RPMI7951 (cell line): ENCODE results near the gene FUT9. TPM values are rescaled to one million over a fixed set of nuclear protein-coding genes. Genes with fewer than 3 reads are reported as not detected.

Experiments used
- DNase-seq: peaks from one replicate; pipeline ENCODE4 v3.0.0-alpha.2; 2012; ENCODE audit warnings: low read depth
- total RNA-seq: library from RNA; depleted of rRNA; stranded (reverse); fragments of >200 nt; shearing (Covaris generic); gene quantifications from 2 replicates; pipeline ENCODE4 v1.2.3, GENCODE V29; 2014

FUT9 gene
- total RNA-seq, 1 experiment from 2014 or later, result not detected

- no peak for DNase-seq
Measured at GRCh38 chr6:96073555-96073954, 57.8 kb downstream of the FUT9 start.

DNA sequence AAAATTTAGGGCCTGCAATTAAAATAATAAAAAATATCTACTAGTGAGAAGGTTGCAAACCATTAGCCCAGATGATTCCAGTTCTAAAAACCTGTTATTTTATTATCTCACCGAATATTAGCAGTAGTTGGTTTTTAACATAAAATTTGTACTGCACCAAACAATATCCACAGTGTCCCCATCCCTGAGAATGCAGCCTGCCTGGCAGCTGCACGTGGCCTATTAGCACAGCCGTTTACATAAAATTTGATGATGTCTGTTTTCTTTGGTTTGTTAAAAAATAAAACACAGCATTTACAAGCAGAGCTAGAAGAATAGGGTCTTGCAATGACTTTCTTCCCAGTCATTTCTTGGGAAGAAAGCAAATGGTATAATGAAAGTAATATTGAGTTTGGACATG is 58.2 kb downstream of the FUT9 start:
- no peak for DNase-seq

DNA sequence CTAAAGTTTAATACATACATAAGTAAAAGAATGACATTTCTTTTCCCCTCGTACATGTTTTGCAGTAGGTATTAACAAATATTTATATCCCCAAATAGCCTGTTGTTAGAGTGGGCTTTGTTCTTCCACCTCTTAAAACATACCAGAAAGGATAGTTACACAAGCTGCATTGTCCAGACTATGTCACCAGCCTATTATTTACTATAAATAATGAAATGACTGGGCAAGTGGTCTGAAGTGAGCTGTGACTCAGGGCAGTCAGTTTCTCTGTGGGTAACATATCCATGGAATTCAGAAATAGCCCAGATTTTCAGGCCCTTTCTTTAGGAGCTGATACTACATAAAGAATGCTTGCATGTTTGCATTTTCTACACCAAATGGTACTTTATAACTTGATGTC is 60.1 kb downstream of the FUT9 start:
- no peak for DNase-seq

- DNase-seq, result no peak
Measured at GRCh38 chr6:96086745-96087144, 71.0 kb downstream of the FUT9 start.

GRCh38 chr6:96089173-96089572 is 73.4 kb downstream of the FUT9 start:
- DNase-seq, result no peak

GRCh38 chr6:96094077-96094476 is 78.3 kb downstream of the FUT9 start:
- DNase-seq, result no peak

DNA sequence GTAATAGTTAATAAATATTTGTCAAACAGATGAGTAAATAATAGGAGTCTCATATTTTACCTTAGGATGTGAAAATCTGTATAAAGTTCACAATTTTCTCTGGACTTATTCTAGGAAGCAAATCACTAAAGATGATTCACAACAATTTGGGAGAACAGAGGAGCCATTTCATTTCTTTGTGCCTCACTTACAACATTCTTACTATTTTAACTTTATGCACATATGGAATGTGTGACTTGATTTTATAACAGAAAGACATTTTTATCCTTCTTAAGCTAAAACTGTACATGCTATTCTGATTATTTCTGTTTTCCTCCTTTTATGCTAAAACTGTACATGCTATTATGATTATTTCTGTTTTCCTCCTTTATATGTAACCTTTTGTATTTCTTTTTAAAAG is 83.3 kb downstream of the FUT9 start:
- DNase-seq, result no peak

DNA sequence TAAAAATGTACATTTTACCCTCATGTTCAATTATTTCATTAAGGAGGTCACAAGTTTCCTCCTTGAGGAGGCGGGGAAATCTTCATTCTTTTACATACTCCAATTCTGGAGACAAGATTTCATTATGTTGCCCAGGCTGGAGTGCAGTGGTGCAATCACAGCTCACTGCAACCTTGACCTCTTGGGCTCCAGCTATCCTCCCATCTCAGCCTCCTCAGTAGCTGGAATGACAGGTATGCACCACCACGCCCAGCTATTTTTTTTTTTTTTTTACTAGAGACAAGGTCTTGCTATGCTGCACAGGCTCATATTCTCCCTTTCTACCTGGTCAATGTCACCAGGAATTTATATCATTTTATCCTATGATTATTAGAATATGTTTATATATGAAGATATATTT is 85.8 kb downstream of the FUT9 start:
- no peak for DNase-seq

GRCh38 chr6:96104910-96105309 is 89.1 kb downstream of the FUT9 start:
- no peak for DNase-seq

GRCh38 chr6:96110878-96111277 is 95.1 kb downstream of the FUT9 start:
- DNase-seq, result no peak

DNA sequence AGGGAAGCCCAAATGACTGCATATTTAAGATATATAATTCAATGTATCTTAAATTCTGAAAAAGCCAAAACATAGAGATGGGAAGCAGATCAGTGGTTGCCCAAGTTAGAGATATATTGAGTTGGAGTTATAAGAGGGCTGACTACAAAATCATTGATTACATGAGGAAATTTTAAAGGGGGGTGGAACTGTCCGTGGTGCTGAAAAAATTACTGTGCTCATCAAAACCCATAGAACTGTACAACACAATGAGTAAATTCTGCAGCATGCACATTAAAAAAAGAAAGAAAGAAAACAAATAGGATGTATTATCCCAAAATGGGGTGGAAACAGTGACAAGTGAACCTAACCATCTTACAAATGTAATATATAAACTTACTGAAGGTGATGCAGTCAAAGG is 100.9 kb downstream of the FUT9 start:
- DNase-seq, result no peak

DNA sequence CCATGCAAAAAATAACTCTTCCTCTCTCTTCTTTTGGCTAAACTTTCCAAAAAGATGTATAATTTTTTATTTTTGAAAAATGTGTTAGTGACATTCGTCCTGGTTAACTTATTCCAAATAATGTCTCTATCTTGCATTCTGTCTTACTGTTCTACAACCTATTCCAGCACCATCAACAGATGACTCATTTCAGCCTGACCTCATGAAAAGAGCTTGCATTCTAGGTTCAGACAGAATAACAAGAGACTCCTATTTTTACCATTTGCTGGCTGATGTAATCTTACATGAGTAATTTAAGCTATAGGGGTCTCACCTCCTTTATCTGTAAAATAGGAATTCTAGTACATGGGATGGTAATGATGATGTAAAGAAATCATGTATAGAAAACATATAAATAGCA is 109.0 kb downstream of the FUT9 start:
- no peak for DNase-seq

- no peak for DNase-seq
Measured at GRCh38 chr6:96138406-96138805, 122.6 kb downstream of the FUT9 start.

- no peak for DNase-seq
Measured at GRCh38 chr6:96142142-96142541, 126.4 kb downstream of the FUT9 start.

GRCh38 chr6:96150431-96150830 is 134.7 kb downstream of the FUT9 start:
- DNase-seq, result no peak

DNA sequence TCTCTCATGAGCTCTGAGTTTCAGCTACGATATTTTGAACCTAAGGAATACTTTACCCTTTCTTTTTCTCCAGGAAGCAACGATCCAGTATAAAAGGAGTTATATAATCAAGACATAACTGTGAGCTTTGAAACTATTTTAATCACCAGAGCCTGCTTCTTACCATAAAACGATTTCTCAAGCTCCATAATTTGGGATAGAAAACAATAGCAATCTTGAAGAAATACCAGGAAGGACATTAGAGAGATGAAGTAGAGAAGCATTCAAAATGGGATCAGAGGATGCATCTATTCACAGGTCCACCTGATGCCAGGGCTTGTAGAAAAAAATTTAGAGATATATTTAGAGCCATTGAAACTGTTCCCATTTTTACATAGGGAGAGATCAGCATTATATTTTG is 135.9 kb downstream of the FUT9 start:
- no peak for DNase-seq

- DNase-seq, result no peak
Measured at GRCh38 chr6:96152114-96152708, 136.4 kb downstream of the FUT9 start.

GRCh38 chr6:96153775-96154174 is 138.0 kb downstream of the FUT9 start:
- no peak for DNase-seq

GRCh38 chr6:96156425-96156824 is 140.7 kb downstream of the FUT9 start:
- DNase-seq, result no peak

DNA sequence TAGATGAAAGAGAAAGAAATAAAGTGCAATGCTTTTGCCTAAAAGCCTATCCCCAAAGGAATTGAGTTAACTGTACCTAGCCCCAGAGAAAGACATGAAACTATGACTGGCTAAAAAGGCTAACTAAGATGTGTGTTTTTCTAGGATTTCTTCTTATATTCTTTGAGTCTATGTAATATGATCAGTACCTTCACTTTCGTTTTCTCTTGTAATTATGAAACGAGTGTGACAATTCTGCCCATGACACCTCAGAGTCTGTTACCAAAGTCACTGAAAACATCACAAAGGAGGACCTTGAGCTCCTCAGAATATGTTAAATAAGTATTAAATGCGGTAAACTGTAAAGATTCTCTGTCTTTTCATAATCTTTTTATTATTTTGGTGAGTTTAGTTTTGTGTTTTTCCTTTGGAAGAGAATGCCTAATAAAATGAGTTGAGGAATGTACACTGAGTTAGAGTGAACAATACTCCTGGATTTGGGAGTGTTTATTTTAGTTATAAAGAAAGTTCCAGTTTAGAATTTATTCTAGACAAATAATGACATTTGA is 141.3 kb downstream of the FUT9 start:
- no peak for DNase-seq

DNA sequence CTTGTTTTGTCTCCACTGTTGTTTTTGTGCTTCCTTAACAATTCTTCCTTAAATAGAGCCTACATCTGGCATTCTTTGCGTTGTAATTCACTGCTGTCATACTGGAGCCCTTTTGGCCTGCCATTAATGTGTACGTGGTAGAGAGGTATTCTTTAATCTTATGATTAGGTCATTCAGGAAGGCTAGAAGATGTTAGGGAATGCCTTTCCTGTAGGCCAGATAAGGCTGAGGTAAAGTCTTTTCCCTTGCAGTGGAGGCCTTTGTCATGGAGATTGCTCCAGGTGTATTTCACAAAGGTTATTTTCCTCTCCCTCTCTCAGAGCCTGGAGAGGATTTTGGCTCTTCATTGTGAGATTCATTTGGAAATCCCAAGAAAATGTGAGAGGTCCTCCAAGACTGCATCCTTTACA is 146.9 kb downstream of the FUT9 start:
- DNase-seq, result no peak

DNA sequence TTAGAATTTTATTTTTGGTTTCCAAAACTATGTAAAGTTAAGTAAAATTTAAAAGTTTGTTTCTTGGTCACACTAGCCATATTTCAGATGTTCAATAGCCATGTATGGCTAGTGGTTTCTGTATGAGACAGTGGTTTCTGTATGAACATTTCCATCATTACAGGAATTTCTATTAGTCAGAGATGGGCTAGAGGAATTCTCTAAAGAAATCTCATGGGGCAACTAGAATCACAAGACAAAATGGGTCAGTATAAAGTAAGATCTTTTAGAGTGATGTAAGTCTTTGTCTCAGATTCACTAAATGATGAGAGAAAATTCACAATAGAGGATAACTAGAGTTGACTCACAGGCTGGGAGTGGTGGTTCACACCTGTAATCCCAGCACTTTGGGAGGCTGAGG is 149.0 kb downstream of the FUT9 start:
- no peak for DNase-seq

GRCh38 chr6:96171112-96171511 is 155.3 kb downstream of the FUT9 start:
- DNase-seq, result no peak

GRCh38 chr6:96184798-96185197 is 169.0 kb downstream of the FUT9 start:
- no peak for DNase-seq
